OCI-M1 (cell line): ENCODE data around the gene SDK1.

Experiments
- DNase-seq: peaks from one replicate; lab custom pipeline; 2025; lab: John Stamatoyannopoulos, UW

The SDK1 gene

GRCh38 chr7:4107839-4108238 is 806.8 kb downstream of the SDK1 start:
- no peak for DNase-seq

- no peak for DNase-seq
Measured at GRCh38 chr7:4108951-4109350, 807.9 kb downstream of the SDK1 start.

GRCh38 chr7:4109481-4110110 is 808.5 kb downstream of the SDK1 start:
- DNase-seq: no peak

DNA sequence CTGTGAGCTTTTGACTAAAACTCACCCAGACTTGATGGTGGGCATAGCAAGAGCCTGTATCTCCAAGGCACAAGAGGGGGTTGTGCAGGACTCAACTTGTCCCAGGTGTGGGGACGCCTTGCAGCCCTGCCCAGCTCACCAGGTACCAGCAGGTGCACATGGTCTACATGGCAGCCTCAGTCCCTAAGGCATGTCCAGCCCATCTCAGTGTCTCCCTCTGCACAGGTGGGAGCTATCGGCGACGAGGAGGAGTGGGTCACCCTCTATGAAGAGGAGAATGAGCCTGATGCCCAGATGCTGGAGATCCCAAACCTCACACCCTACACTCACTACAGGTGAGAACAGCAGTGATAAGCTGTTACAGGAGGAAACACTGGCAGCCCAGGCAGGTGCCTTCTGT is 809.4 kb downstream of the SDK1 start:
- no peak for DNase-seq

DNA sequence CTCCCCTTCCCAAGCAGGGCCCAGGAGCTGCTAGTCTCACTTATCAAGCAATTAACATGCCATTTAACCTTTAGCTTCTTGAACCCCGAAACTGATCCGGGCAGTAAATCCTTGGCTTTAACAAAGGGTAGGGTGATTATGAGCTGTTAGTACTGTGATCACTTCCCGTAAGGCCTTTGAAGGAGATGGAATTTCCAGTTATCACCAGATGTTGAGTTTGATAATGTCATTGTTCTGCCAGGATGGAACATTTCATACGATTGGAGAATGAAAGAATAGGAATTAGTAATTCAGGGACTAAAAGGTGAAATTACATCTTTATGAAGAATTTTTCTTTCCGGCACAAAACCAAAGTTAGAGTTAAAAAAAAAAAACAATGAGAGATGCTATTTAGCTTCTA is 810.1 kb downstream of the SDK1 start:
- no peak for DNase-seq

DNA sequence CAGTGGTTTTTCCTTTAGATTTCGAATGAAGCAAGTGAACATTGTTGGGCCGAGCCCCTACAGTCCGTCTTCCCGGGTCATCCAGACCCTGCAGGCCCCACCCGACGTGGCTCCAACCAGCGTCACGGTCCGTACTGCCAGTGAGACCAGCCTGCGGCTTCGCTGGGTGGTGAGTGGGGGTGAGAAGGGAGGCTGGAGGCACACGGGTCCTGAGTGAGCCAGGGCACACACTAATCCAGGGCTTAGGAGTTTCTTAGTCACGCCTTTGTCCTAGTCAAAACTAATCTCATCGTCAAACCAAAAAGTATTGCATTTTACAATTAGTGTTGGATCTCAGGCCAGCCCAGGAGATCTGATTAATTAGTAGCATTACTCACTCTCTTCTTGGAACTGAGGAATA is 812.2 kb downstream of the SDK1 start:
- DNase-seq: no peak

GRCh38 chr7:4113976-4114375 is 812.9 kb downstream of the SDK1 start:
- no peak for DNase-seq

DNA sequence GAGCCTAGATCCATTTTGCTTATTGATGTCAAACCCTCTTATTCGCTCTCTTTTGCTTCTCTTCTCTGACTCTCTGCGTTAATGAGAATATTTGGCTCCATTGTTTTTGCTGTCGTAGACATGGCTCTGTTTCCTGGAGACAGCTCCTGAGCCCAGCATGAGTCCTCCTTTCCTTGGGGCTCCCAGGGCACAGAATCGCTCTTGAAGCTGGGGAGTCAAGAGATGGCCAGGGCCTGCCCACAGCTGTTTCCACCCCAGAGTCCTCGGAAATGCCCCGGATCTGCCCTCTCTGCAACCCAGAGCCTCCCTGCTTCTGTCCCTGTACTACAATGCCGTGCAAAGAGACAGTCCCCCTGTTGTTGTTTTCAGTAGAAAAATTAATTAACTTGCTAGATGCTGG is 814.4 kb downstream of the SDK1 start:
- no peak for DNase-seq

GRCh38 chr7:4115941-4116610 is 815.0 kb downstream of the SDK1 start:
- no peak for DNase-seq

DNA sequence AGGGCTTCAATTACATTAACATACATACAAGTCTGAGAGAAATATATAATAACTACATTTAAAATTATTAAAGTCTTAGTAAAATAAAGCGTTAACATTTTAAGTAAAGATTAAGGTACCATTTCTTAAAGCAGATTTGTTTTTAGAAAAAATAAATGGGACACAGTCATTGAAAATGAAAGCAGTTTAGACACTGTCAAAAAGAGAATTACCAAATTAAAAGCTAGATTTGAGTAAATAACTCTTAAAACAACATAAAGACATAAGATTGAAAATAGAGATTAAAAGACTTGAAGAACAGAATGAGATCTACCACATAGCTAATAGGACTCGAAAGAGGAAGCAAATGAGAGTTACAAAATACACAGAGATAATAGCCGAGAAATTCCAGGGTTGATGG is 818.8 kb downstream of the SDK1 start:
- DNase-seq: no peak

DNA sequence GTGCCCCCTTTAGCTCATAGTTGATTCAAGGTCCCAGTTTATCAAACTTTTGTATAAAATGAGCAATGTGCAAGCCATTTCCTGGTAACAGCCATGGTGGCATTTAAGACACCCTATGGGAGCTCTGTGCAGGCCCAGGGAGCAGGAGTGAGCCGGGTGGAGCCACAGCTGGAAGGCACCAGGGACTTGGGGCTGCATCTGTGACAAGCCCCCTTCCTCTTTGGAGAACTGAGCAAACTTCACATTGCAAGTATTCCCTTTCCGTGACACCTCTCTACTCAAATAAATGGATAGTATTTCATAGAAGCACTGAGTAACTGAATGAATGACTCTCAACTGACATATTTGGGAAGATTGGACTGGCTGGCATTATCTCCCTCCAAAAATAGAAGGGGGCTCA is 822.3 kb downstream of the SDK1 start:
- DNase-seq: no peak

GRCh38 chr7:4123823-4124222 is 822.8 kb downstream of the SDK1 start:
- no peak for DNase-seq

- DNase-seq: no peak
Measured at GRCh38 chr7:4124556-4125477, 823.8 kb downstream of the SDK1 start.

- DNase-seq: no peak
Measured at GRCh38 chr7:4127909-4128560, 827.0 kb downstream of the SDK1 start.

- DNase-seq: no peak
Measured at GRCh38 chr7:4129481-4130122, 828.5 kb downstream of the SDK1 start.

GRCh38 chr7:4131063-4131462 is 830.0 kb downstream of the SDK1 start:
- DNase-seq: no peak

GRCh38 chr7:4132221-4132620 is 831.2 kb downstream of the SDK1 start:
- DNase-seq: no peak

- no peak for DNase-seq
Measured at GRCh38 chr7:4133491-4134044, 832.5 kb downstream of the SDK1 start.

- no peak for DNase-seq
Measured at GRCh38 chr7:4134204-4134603, 833.2 kb downstream of the SDK1 start.

DNA sequence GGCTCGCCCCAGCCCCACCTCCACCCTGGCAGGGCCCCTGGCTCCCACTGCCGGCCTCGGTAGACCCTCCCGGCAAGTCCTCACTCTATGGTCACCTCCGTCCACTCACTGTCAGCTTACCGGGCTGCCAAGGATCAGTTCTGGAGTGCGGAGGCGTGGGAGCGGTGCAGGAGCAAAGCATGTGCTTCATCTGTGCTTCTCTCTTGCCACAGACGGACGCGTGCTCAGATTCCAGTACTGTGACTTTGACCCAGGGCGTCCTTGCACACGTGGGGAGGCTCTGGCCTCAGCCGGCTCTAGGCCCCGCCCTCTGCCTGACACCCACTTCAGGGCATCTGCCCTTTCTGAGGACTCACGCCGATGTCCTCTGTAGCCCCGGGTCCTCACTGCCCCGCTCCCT is 833.6 kb downstream of the SDK1 start:
- no peak for DNase-seq

GRCh38 chr7:4135301-4135700 is 834.2 kb downstream of the SDK1 start:
- no peak for DNase-seq

DNA sequence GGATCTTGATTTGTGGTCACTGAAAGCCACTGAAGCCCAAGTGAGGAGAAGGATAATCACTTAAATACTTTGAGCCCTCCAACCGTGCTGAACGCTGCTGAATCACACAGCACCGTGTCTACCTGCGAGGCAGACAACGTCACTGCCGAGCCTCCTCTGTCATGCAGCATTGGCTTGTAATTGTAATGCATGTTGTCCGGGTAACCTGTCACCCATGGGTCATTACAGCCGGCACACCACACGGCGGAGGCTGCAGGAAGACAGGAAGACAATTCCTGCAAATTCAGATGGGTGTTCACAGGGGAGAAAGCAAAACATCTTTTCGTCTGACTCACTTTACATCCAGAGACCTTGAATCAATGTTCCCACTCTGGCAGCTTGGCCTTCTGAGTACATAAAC is 835.0 kb downstream of the SDK1 start:
- no peak for DNase-seq
